Measurements from ENCODE around the gene SERPINC1. TPM values are rescaled to one million over a fixed set of nuclear protein-coding genes. Genes with fewer than 3 reads are reported as not detected.

SERPINC1 gene
- total and polyA plus RNA-seq, 2 of the 13 experiments (the other 11 are each of a cell fraction or from before 2014, with no cell fraction given) = 142 to 205 TPM

GRCh38 chr1:173925306-173926242 is 8.4 kb upstream of the SERPINC1 start (continued):
- no peak for TF ChIP-seq THAP11 (CRISPR knock-in tag; IDR thresholded peaks at IDR 0.05)
- TF ChIP-seq ZNF430 (CRISPR knock-in tag; IDR thresholded peaks at IDR 0.05) = no peak
- TF ChIP-seq SNAPC4 (CRISPR knock-in tag; IDR thresholded peaks at IDR 0.05) = no peak
- no peak for TF ChIP-seq ZNF691 (CRISPR knock-in tag; IDR thresholded peaks at IDR 0.05; ENCODE audit: borderline replicate concordance, low read depth)
- TF ChIP-seq MAFG (CRISPR knock-in tag; IDR thresholded peaks at IDR 0.05) = no peak
- TF ChIP-seq ZMAT3 (CRISPR knock-in tag; conservative IDR thresholded peaks at IDR 0.05) = no peak
- TF ChIP-seq NFE2 (CRISPR knock-in tag; IDR thresholded peaks at IDR 0.05) = no peak
- no peak for TF ChIP-seq ZNF713 (CRISPR knock-in tag; IDR thresholded peaks at IDR 0.05)
- no peak for TF ChIP-seq HNRNPK (IDR thresholded peaks at IDR 0.05; ENCODE audit: low read depth, low read length, poor library complexity, severe bottlenecking)
- TF ChIP-seq ZNF615 (CRISPR knock-in tag; IDR thresholded peaks at IDR 0.05; ENCODE audit: borderline replicate concordance) = no peak
- TF ChIP-seq MATR3 (CRISPR knock-in tag; IDR thresholded peaks at IDR 0.05) = no peak
- TF ChIP-seq HNRNPUL1 (IDR thresholded peaks at IDR 0.05; ENCODE audit: low read depth, low read length) = peak; percentile 72; the same call in 1 of the 2 replicates
- TF ChIP-seq ZHX2 (IDR thresholded peaks at IDR 0.05; ENCODE audit: low read depth) = no peak
- TF ChIP-seq ZHX2 (CRISPR knock-in tag; IDR thresholded peaks at IDR 0.05; ENCODE audit: borderline replicate concordance) = no peak
- no peak for TF ChIP-seq ASH2L (IDR thresholded peaks at IDR 0.05; ENCODE audit: insufficient read length, low read depth, low read length)
- peak; percentile 60 for TF ChIP-seq GATAD2A (CRISPR knock-in tag; IDR thresholded peaks at IDR 0.05)
- no peak for TF ChIP-seq MXD3 (CRISPR knock-in tag; IDR thresholded peaks at IDR 0.05)

Data from HepG2 (cell line).